SK-N-SH (cell line): Measurements from ENCODE around the gene KRTAP10-10. TPM values are rescaled to one million over a fixed set of nuclear protein-coding genes. Genes with fewer than 3 reads are reported as not detected.

Experiments
- CTCF ChIA-PET: fragments of 300-600, 350-600 bp; formaldehyde crosslinking; extraction: SDS; loops from one replicate; lab custom pipeline; 2021; lab: Yijun Ruan, JAX
- POLR2A ChIA-PET: fragments of 350-600 bp; sonication (Branson Sonifier 250); formaldehyde crosslinking; extraction: SDS; loops from one replicate; lab custom pipeline; 2020; ENCODE audit warnings: antibody characterized with exemption, inconsistent platforms; lab: Yijun Ruan, JAX
- DNase-seq: peaks from one replicate; pipeline ENCODE4 v3.0.0; 2012
- H2AFZ ChIP-seq: fragments of 200-600 bp; sonication (generic); 2 replicates; pipeline ENCODE4 v1.8.1; 2016; ENCODE audit warnings: antibody characterized with exemption, mild to moderate bottlenecking, low read depth
- H3F3A ChIP-seq: fragments of 200-600 bp; sonication (generic); replicated peaks from 2 replicates; pipeline ENCODE3; 2016; ENCODE audit warnings: antibody characterized with exemption, mild to moderate bottlenecking; ENCODE audit not compliant: insufficient read depth
- H3K27ac ChIP-seq, 2 experiments: fragments of 200-500 bp in 1 of 2; fragments of 200-600 bp in 1 of 2; sonication (Bioruptor generic) in 1 of 2; sonication (generic), shearing (Covaris generic) in 1 of 2; 2 replicates each; pipeline versions ENCODE4 v1.5.1 to v1.6.1; 2014 to 2016; ENCODE audit warnings: low read depth in 2 of 2, inconsistent platforms in 1 of 2, low read length in 1 of 2, mild to moderate bottlenecking in 1 of 2, mixed read lengths in 1 of 2
- H3K27me3 ChIP-seq: fragments of 200-600 bp; sonication (generic), shearing (Covaris generic); 2 replicates; pipeline ENCODE4 v1.6.1; 2016; ENCODE audit warnings: mixed run types; ENCODE audit not compliant: insufficient read depth
- H3K36me3 ChIP-seq, 2 experiments: fragments of 200-500 bp in 1 of 2; fragments of 200-600 bp in 1 of 2; sonication (Bioruptor generic) in 1 of 2; sonication (generic) in 1 of 2; replicated peaks in 1 of 2; 2 replicates each; pipeline versions ENCODE3 to v1.5.1; 2014 to 2016; ENCODE audit warnings: low read length in 1 of 2, mild to moderate bottlenecking in 1 of 2; ENCODE audit not compliant: insufficient read depth in 2 of 2, control insufficient read depth in 1 of 2
- H3K4me1 ChIP-seq, 2 experiments: fragments of 200-500 bp in 1 of 2; fragments of 200-600 bp in 1 of 2; sonication (Bioruptor generic) in 1 of 2; sonication (generic), shearing (Covaris generic) in 1 of 2; 2 replicates each; pipeline versions ENCODE4 v1.5.1 to v1.6.1; 2014 to 2016; ENCODE audit warnings: low read depth in 1 of 2, low read length in 1 of 2, mixed run types in 1 of 2; ENCODE audit not compliant: insufficient read depth in 2 of 2, control insufficient read depth in 1 of 2
- H3K4me2 ChIP-seq: fragments of 200-600 bp; sonication (generic), shearing (Covaris generic); 2 replicates; pipeline ENCODE4 v1.6.1; 2017; ENCODE audit warnings: mixed run types
- H3K4me3 ChIP-seq, 2 experiments: fragments of 200-500 bp in 1 of 2; fragments of 200-600 bp in 1 of 2; sonication (Bioruptor generic) in 1 of 2; sonication (generic), shearing (Covaris generic) in 1 of 2; 2 replicates each; pipeline versions ENCODE4 v1.5.1 to v1.8.1; 2014 to 2016; ENCODE audit warnings: low read depth in 2 of 2, inconsistent platforms in 1 of 2, low read length in 1 of 2, mild to moderate bottlenecking in 1 of 2, mixed read lengths in 1 of 2, moderate library complexity in 1 of 2
- H3K79me2 ChIP-seq: fragments of 200-600 bp; sonication (generic); 2 replicates; pipeline ENCODE4 v1.8.1; 2017; ENCODE audit warnings: mild to moderate bottlenecking; ENCODE audit not compliant: insufficient read depth
- H3K9ac ChIP-seq: fragments of 200-600 bp; sonication (generic); 2 replicates; pipeline ENCODE4 v1.6.1; 2017; ENCODE audit warnings: mixed run types
- H3K9me2 ChIP-seq: fragments of 200-600 bp; sonication (generic); 2 replicates; pipeline ENCODE4 v1.6.1; 2017; ENCODE audit warnings: mixed run types
- H3K9me3 ChIP-seq: fragments of 200-600 bp; sonication (generic); 2 replicates; pipeline ENCODE4 v1.6.1; 2017; ENCODE audit warnings: mixed run types, mild to moderate bottlenecking, moderate library complexity
- H4K20me1 ChIP-seq: fragments of 200-600 bp; sonication (generic); 2 replicates; pipeline ENCODE4 v1.6.1; 2017; ENCODE audit warnings: mild to moderate bottlenecking, mixed run types; ENCODE audit not compliant: insufficient read depth
- CHD2 ChIP-seq: fragments of 150-350 bp; IDR thresholded peaks from 2 replicates; pipeline ENCODE4 v1.6.1; 2018; ENCODE audit warnings: low read length; ENCODE audit not compliant: partially characterized antibody
- FOXM1 ChIP-seq: IDR thresholded peaks from 2 replicates; pipeline ENCODE4 v1.4.0; 2012; ENCODE audit warnings: low read depth, mild to moderate bottlenecking
- GABPA ChIP-seq: IDR thresholded peaks from 2 replicates; pipeline ENCODE4 v1.4.0; 2012; ENCODE audit warnings: low read depth, mild to moderate bottlenecking
- GATA2 ChIP-seq: sonication (generic); formaldehyde crosslinking; IDR thresholded peaks from 2 replicates; pipeline ENCODE4 v1.5.0; 2020; ENCODE audit warnings: mild to moderate bottlenecking, missing genetic modification reagents
- NRF1 ChIP-seq: IDR thresholded peaks from 2 replicates; pipeline ENCODE4 v1.6.1; 2012; ENCODE audit warnings: low read depth, mild to moderate bottlenecking, low read length
- RCOR1 ChIP-seq: fragments of 150-350 bp; IDR thresholded peaks from 2 replicates; pipeline ENCODE4 v1.6.1; 2017; ENCODE audit warnings: antibody characterized with exemption, low read length
- RXRA ChIP-seq: IDR thresholded peaks from 2 replicates; pipeline ENCODE4 v1.4.0; 2012; ENCODE audit warnings: low read depth, mild to moderate bottlenecking, borderline replicate concordance
- SMC3 ChIP-seq: IDR thresholded peaks from 2 replicates; pipeline ENCODE4 v1.6.1; 2012; ENCODE audit warnings: low read depth, low read length, improper control_type of control experiment
- USF2 ChIP-seq: fragments of 150-350 bp; IDR thresholded peaks from 2 replicates; pipeline ENCODE4 v1.6.1; 2017; ENCODE audit warnings: antibody characterized with exemption, low read length, low read depth, borderline replicate concordance
- YY1 ChIP-seq: IDR thresholded peaks from 2 replicates; pipeline ENCODE4 v1.4.0; 2012; ENCODE audit warnings: low read depth, mild to moderate bottlenecking
- ZBTB33 ChIP-seq: IDR thresholded peaks from 2 replicates; pipeline ENCODE4 v1.4.0; 2012; ENCODE audit warnings: low read depth, borderline replicate concordance
- WGBS: methylation state at CpG from one replicate; pipeline ENCODE4 v1.1.6; 2017; ENCODE audit warnings: low lambda C conversion rate; 5-methylcytosine and 5-hydroxymethylcytosine counted together
- polyA plus RNA-seq, 3 experiments: library from polyadenylated mRNA; depleted of rRNA; stranded (reverse); fragments of >200 nt; gene quantifications; 2 replicates each; pipeline ENCODE4 v1.2.3, GENCODE V29; 2012
- TF ChIP-seq, protein P1 (sequence below): fragments of 200-600 bp; sonication (generic); IDR thresholded peaks from 2 replicates; pipeline ENCODE4 v1.6.1; 2017; ENCODE audit warnings: antibody characterized with exemption, mild to moderate bottlenecking, moderate library complexity
- TF ChIP-seq, protein P2 (sequence below): IDR thresholded peaks from 2 replicates; pipeline ENCODE4 v1.6.1; 2012; ENCODE audit warnings: mild to moderate bottlenecking, low read depth, low read length, moderate library complexity

KRTAP10-10 gene
- polyA plus RNA-seq, 1 of the 3 experiments (the other 2 are of a cell fraction): not detected

GRCh38 chr21:44654576-44655175 lies 17.5 kb downstream of the KRTAP10-10 start, which contains the start of gene KRTAP12-4:
Gene KRTAP12-4, minus strand, starts transcription at chr21:44654659. Its CDS starts 45 bp downstream, at chr21:44654614.
- no peaks in the 10 kb centered on the region for H4K20me1 ChIP-seq
- H3K4me2 ChIP-seq: no peak within 1 kb of the TSS
- ChIA-PET POLR2A (interaction anchor here (1.1 kb wide), 1 partner anchor 31 kb away, joined by 3 read pairs; no protein-coding TSS in a partner anchor), CTCF (no interaction called here)
- no peaks in the 10 kb centered on the region for H3K36me3 ChIP-seq
- no peaks in the 10 kb centered on the region for H3K79me2 ChIP-seq
- no peak within 1 kb of the TSS for H2AFZ ChIP-seq
- no peak for TF ChIP-seq SMC3
- no peak for TF ChIP-seq FOXM1
- TF ChIP-seq, protein P1, sequence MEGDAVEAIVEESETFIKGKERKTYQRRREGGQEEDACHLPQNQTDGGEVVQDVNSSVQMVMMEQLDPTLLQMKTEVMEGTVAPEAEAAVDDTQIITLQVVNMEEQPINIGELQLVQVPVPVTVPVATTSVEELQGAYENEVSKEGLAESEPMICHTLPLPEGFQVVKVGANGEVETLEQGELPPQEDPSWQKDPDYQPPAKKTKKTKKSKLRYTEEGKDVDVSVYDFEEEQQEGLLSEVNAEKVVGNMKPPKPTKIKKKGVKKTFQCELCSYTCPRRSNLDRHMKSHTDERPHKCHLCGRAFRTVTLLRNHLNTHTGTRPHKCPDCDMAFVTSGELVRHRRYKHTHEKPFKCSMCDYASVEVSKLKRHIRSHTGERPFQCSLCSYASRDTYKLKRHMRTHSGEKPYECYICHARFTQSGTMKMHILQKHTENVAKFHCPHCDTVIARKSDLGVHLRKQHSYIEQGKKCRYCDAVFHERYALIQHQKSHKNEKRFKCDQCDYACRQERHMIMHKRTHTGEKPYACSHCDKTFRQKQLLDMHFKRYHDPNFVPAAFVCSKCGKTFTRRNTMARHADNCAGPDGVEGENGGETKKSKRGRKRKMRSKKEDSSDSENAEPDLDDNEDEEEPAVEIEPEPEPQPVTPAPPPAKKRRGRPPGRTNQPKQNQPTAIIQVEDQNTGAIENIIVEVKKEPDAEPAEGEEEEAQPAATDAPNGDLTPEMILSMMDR: no peak
- TF ChIP-seq GABPA: no peak
- TF ChIP-seq, protein P2, sequence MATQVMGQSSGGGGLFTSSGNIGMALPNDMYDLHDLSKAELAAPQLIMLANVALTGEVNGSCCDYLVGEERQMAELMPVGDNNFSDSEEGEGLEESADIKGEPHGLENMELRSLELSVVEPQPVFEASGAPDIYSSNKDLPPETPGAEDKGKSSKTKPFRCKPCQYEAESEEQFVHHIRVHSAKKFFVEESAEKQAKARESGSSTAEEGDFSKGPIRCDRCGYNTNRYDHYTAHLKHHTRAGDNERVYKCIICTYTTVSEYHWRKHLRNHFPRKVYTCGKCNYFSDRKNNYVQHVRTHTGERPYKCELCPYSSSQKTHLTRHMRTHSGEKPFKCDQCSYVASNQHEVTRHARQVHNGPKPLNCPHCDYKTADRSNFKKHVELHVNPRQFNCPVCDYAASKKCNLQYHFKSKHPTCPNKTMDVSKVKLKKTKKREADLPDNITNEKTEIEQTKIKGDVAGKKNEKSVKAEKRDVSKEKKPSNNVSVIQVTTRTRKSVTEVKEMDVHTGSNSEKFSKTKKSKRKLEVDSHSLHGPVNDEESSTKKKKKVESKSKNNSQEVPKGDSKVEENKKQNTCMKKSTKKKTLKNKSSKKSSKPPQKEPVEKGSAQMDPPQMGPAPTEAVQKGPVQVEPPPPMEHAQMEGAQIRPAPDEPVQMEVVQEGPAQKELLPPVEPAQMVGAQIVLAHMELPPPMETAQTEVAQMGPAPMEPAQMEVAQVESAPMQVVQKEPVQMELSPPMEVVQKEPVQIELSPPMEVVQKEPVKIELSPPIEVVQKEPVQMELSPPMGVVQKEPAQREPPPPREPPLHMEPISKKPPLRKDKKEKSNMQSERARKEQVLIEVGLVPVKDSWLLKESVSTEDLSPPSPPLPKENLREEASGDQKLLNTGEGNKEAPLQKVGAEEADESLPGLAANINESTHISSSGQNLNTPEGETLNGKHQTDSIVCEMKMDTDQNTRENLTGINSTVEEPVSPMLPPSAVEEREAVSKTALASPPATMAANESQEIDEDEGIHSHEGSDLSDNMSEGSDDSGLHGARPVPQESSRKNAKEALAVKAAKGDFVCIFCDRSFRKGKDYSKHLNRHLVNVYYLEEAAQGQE: no peak
- TF ChIP-seq NRF1: no peak
- no peak for TF ChIP-seq USF2
- TF ChIP-seq GATA2: no peak
- TF ChIP-seq RCOR1: no peak
- no peak for TF ChIP-seq ZBTB33
- no peak for TF ChIP-seq CHD2
- no peak for TF ChIP-seq YY1
- TF ChIP-seq RXRA: no peak
- no peak within 1 kb of the TSS for H3K4me3 ChIP-seq
- no peaks in the 10 kb centered on the region for H3K9me2 ChIP-seq
- 4% methylated on average over 7 of the region's 9 CpGs for WGBS
- H3K9ac ChIP-seq: no peak within 1 kb of the TSS
- no peaks in the 10 kb centered on the region for H3F3A ChIP-seq
- peaks cover 33% of the 10 kb centered on the region for H3K27me3 ChIP-seq
- H3K27ac ChIP-seq: no peak within 1 kb of the TSS
- H3K4me1 ChIP-seq: no peaks in the 10 kb centered on the region
- H3K9me3 ChIP-seq: no peaks in the 10 kb centered on the region
- no peak for DNase-seq
